Non-pigmented ciliary epithelial cell (primary cell): Measurements from ENCODE around the gene ARHGAP24.

Experiments
- DNase-seq: peaks from one replicate; pipeline ENCODE4 v3.0.0-alpha.2; 2010; ENCODE audit warnings: low read depth

ARHGAP24 gene

DNA sequence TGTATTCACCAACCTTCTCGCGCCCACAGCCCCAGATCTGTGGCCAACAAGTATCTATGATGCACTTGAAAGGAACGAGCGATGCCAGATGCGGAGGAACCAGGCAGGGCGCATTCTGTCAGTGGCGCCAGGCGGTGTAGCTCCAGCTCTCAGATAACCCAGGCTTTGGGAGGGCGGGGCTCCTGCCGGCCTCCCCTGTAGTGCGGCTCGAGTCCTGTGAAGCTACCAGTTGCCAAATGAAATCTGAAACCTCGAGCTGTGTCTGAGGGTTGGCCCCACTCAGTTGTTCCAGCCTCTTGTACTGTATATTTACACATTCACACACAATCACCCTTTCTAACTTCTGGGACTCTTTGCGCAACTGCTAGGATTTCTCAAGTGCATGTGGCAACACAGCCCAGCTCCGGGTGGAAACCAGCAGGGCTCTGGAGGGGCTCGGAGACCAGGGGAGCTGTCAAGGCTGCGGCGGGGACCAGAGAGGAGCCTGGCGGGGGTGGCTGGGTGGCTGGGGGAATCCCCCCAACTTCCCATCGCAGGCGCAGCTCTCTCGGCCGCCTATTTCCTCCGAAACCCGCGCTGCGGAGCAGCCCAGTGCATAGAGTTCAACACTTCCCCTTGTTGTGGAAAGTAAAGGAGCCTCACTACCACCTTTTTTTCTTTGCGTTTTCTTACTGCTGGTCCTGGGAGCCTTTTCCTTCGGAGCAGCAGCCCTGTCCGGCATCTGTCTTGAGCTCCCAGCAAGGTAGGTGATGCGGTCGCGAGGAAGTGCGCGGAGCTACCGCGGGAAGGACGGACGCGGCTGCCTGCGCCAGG is at the start of gene ARHGAP24:
Gene ARHGAP24 (plus strand): TSS at position 333 of the 813 bp plus-strand sequence.
- DNase-seq: peak; percentile 89

DNA sequence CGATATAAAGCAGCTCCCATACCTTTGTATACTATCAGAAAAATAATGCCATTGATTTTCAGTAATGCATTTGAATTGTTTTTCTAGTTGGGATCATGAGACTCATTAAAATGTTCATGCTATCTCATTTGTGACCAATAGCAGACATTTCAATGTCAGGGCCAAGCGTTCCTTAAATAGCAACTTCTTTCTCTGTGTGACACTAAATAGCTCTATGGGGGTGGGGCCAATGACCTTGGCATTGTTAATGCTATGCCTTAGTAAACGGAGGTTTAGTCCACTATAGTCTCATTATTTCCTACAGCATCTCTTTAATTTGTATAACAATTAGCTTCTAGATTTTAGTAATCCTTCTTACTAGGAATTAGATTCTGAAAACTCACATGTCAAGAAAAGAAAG is 48.6 kb upstream of the ARHGAP24 start:
- no peak for DNase-seq

DNA sequence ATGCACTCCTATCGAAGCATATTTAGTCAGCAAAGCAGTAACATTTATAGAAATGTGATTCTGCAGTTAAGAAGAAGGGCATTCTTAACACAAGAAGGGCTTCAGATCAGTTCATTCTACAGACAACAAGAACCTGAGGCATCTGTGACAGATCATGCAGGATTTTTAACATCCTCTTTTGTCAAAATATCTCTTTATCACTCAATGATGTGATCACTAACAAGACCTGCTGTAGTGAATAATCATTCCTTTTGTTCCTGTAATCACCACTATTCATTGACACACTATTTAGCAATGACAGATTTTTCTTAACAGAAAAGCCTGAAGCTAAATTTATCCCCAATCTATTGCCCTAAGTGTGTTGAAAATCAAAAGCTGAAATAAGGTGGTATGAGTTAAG is 47.8 kb upstream of the ARHGAP24 start:
- no peak for DNase-seq

DNA sequence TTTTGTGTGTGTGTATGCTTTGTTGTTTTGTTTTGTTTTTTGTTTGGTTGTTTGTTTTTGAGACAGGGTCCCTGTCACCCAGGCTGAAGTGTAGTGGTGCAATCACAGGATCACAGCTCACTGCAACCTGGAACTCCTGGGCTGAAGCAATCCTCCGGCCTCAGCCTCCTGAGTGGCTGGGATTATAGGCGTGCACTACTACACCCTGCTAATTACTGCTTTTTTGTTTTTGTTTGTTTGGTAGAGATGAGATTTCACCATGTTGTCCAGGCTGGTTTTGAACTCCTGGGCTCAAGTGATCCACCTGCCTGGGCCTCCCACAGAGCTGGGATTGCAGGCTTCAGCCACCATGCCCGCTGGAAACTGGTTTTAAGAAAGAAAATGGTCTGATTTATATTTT is 44.7 kb upstream of the ARHGAP24 start:
- no peak for DNase-seq

DNA sequence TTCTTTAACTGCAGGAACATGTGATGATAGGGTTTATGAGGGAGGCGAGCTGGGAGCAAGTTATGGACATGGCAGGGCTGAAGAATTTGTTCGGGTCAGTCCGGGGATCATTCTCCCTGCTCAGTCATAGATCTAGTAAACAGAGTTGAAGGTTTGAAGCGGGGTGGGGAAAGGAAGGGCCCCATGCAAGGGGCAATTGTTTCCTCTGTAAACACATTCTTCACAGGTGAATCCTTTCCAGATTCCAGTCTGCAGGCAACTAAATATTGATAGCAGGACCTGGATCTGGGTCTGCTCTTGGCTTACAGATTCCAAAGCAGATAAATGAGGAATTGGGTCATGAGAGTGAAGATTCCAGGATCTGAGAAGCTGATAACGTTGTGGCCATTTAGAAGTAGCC is 44.3 kb upstream of the ARHGAP24 start:
- DNase-seq: no peak

DNA sequence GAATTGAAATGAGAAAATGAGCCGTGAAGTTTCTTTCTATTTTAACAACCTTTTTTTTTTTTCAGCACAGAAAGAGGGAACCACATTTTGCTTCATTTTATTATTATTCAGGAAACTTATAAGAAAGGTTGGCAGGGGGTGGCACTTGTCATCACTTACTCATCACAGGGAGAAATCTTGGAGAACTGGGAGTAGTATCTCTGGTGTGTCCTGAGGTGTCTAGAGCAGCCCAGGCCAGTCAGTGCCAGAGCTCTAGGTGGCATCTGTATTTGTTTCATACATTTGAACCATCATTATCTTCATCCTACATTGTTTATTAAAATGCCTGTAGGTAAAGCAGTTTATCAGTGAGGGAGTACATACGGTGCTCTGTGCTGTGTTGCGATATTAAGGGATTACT is 43.8 kb upstream of the ARHGAP24 start:
- DNase-seq: no peak

DNA sequence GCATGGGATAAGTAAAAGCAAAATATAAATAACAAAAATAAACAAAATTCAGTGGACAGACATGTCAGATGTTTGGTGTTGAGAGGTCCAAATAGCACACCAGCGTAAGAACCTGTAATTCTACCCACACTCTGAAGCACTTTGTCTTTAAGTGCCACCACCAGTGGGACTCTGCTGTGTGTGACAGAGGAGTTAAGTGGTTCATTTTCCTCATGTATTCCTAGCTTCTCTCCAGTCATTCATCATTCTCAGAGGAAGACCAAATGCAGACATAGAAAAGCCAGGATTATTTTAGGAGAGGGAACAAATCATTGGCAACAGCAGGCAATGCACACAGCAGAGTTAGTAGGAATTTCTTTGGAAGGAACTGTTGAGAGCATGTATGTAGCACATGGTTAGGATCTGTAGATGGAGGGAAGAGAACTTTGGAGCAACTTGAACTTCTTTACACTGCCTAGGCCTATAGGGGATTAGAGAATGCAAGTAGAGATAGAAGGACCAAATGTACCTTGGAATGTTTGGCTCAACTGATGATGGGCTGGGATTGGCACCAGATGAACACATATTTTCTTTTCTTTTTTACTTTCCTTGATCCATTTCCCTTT is 43.0 kb upstream of the ARHGAP24 start:
- no peak for DNase-seq

DNA sequence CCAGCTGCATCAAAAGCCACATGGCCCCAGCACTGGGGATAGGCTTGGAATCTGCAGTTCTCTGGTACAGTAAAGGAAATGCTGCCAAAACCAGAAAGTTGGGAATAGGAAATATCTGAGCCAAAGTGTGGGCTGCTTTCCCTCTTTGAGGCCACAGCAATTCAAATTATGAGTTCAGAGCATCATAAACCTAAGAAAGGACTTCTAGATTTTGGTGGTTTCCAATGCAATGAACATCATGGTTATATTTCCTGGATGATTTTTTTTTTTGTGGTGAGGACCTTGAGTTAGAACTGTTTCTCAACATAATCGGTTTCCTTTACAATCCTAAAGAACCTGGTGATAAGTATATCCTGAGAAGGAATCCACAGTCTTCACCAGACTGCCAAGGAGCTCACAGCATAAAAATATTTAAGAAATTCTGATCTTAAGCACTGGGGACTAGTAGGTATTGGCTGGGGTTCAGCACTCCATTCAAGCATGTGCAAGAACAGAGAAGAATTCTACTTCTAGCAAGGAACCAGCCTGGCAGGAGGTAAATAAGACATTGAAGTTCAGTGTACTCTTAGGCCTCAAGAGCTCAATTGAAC is 29.8 kb upstream of the ARHGAP24 start:
- no peak for DNase-seq

DNA sequence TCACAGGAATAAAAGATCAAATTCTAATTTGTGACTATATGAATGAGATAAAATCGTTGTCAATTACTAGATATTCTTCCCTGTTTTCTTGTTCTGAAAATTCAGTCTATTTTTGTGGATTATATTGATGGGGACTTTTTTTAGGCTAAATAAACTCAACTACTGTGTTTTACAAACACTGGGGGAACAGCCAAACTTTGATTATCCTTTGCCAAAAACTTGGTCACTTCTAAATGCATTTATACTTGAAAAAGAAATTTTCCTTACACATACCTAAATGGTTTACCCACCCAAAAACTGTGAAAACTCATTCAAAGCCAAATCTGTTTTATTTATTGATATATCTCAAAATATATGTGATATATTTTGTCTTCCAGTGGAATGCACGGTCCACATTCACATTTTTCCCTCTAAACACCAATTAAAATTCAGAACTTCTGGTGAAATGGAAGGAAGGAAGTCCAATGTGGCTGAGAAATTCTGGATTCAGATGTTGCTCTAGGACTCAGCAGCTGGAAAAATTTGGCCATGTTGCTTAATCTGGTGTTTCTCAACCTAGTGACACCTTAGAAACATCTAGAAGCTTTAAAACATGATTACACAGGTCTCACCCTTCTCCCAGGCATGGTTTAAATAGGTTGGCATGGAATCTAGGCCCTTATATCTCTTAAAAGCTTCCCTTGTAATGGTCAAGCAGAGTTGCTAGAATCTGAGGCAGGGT is 28.6 kb upstream of the ARHGAP24 start:
- no peak for DNase-seq

DNA sequence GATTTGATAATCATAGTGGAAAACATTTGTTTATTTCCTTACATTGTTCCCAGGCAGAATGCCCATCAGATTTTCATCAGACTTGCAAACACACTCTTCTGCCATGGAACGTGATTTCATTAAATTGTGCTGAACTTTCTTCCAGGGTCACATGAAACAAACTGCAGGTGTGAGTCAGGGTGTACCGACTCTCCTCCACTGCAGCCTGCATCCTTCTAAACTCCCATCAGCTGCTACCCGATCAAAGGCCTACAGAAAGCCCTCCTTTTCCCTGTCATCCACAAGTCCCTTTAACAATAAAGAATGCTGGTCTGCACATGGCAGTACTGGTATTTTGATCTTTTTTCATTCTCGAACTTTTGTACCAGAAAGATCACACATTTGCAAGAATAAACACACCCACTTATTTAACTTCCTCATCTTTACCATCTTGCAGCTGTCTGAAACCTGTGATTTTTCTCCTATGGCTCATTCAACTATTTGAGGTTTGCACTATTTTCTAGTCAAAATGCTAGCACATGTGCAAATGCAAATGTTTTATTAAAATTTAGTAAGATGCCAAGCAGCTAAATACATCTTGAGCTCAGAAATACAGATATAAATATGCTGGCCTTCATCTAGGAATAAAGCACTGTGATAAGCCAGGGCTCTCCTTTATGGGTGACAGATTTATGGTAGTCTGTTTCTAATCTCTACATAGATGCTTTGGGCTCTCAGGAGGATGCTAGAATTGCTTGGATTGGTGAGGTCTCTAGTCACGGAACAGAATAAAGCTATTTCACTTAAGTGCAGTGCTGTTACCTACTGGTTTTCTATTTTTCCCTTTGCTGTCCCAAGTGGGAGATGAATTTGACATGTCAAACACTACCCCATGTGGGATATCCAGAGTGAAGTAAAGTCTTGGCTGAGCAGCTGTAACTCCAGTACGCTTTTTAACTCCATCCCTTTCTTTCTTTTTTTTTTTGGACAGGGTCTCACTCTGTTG is 25.8 kb upstream of the ARHGAP24 start:
- no peak for DNase-seq

DNA sequence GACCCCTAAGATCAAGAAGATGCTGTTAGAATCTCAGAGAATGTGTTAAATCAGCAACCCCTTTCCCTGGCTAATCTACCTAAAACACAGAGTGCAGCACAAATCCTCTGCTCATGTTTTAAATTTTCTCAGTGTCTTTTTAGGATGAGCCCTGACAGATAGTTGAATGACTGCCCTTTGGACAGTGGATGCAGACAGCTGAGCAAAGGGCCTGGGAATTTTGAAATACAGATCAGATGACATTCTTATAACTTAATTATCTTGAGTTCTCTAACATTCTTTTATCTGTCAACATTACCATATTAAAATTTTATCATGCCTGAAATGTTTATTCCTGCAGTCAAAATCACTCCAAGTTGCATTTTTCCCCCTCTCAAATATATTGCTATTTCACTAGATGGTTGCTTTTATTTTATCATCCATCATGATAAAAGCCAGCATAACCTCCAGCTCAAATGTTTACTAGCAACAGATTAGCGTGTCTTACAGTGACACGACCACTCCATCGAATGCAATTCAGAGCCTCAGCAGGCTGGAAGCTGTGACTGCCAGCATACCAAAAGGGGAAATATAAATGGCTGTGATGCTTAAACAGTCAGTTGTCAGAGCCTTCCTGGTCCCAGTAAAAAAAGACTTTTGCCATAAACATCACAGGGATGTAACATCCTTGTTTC is 22.8 kb upstream of the ARHGAP24 start:
- DNase-seq: no peak

DNA sequence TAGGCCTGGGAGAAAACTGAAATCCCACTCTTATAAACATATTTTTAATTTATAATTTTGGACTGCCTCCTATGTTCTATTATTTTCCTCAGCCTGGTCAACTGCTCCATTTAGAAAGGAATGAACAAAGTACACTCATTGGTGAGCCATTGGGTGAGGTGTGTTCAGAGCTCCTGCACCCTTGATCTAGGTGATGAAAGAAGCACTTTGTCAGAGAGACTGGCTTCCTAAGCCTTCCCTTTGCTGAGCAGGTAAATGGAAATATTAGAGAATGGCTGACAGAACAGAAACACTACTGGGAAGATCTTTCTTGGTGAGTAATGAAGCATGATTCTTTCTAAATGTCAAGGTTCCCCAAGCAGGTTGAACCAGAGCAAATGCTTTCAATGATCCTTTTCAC is 19.0 kb upstream of the ARHGAP24 start:
- DNase-seq: no peak

DNA sequence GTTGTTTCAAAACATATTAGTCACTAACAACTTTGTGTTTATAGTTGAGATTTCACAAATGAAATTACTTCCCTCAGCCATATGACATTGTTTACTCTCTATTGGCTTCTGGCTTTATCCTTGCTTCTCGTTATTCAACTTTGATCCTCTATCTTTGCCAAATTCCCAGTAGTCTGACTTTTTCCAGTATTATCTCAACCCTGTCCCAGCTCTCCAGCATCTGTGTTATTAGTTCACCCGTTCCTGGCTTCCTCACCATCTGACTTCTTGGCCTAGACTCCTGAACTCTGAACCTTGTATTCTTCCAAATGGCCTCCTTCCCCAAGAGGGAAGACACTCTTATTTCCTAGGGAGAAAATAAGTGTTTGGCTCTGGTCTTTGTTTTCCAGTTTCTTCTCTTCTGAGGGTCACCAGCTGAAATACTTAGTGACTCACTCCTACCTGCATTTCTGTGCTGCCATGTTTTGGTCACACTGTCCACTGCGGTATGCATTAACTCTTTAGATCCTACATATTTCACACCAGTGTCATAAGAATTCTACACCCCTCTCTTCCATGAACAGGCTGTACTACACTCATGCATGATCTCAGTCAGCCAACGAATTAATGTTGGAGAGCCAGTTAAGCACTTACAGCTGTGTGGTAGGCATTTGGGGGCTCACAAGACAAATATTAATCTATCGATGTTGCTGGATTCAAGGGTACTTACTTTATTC is 17.0 kb upstream of the ARHGAP24 start:
- DNase-seq: no peak

DNA sequence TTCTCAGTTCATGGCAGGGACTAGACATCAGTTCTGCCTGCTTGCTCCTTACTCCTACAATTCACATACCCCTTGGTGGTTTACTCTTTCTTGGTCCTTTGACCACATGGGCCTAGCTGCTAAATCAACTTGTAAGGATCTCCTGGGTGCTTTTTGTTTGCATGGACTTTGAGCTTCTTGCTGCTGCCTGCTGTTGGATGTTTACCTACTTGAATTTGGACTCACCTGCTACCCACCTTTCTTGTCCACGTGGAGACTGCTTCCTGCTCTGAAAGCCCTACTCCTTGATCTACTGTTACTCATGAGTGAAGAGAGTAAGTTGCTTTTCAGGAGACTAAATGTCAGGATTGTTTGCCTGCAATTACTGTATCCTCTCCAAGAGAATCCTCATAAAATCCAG is 15.2 kb upstream of the ARHGAP24 start:
- DNase-seq: no peak

DNA sequence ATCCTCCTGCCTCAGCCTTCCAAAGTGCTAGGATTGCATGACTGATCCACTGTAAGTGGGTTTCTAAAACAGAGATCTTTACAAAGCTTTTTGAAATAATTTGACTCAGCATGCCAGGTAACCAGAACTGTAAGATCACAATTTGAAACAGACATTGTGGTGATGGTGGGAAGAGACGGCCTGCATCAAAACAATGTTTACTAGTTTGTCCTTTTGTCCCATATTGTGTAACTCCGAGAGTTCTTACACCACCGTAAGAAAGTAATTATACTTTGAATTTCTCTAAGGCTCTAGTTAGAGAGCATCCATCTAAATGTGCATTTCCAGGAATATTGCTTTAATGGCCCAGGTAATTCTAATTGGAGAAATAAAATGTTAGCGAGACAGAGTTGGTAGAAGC is 594 bp upstream of the ARHGAP24 start:
- no peak for DNase-seq

DNA sequence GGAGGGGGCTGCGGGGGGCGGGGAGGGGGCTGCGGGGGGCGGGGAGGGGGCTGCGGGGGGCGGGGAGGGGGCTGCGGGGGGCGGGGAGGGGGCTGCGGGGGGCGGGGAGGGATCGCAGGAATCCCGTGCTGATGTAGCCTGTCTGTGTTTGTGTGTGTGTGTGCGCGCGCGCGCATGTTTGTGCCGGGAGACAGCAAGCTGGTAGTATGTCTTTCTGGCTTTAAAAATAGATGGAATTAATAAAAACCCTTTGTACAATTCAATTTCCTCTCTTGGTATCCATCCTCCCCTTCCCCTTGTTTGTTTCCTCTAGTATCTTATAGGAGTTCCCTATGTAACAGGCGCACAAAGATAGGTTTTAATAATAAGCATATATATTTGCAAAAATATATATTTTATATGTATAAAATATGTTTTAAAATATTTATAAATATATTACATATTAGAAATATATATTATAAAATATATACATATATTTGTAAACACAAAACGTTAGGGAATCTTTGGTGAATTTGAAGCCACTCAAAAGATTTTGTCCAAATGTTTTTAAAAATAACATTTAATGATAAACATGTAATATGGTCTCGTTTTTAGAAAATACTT is 782 bp downstream of the ARHGAP24 start:
- DNase-seq: no peak

DNA sequence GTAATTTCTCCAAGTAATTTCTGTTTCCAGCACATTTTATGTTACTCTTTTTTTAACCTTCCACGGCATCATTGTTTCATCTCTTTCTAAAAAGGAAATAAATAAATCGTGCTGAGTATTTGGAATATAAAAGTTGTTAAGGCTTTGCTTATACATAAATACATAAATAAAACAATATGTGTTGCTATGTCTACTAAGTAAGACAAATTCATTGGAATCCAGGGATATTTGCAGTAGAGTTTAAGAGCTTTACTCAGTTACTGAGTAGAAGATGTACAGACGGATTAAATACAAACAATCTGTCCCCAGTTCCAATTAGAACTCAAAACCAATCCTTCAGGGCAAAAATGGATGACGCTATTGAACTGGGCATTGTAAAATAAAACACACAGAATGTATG is 1.4 kb downstream of the ARHGAP24 start:
- DNase-seq: no peak

DNA sequence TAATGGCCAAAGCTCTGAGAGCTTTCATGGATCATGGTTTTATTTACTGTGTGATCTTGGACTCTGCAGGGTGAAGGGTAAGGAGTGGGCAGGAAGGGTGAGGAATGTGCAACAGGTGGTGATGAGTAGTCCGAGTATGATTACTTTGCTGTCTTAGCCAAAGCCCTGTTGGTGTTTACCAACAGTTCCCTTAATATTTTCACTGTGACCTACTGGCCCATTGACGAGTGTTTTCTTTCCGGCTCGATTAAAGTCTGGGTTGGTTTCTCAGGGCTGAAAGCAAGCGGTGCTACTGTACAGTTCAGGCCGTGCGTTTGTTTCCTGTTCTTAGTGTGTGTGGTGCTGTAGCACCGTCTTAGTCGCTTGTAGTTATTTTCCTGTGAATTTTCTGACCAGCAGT is 2.6 kb downstream of the ARHGAP24 start:
- no peak for DNase-seq

DNA sequence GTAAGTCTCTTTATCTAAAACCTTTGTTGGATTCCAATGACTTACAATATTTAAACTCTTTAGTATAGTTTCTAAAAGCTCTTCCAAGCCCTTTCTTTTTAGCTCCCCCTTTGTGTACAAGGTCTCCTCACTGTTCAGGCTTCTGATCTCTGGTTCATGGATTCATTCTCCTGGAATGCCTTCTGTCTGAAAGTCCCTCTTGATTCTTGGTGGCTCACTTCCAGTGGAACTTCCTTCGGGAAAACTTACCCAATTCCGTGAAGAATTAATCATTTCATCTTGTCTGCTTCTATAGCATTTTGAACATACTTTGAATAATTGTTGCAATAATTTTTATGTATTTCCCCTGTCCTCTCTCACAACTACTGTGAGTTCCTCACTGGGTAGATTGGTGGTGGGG is 3.6 kb downstream of the ARHGAP24 start:
- no peak for DNase-seq
